Measurements from ENCODE around the gene PTPRD. TPM values are rescaled to one million over a fixed set of nuclear protein-coding genes. Genes with fewer than 3 reads are reported as not detected.
A peak's percentile ranks its signal among the peaks of the same experiment; 100 is the strongest.

The PTPRD gene
- total RNA-seq, 4 donors from 2014 or later, result 85.8 to 169 (median 135) TPM

DNA sequence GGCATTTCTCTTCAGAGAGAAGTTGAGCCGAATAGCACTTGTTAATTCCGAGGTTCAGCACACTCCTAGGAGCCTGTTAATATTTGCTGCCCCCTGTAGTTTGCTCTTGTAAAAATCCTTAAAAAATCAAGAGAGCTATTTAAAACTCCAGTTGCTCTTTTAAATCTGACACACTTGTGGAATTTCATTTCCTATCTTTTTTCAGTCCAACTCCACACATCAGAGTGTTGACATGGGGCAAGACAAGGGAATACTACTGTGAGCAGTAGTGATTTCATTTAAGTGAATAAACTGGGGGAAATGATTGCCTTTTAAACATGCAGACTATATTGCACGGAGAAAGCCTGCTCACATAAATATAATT is 1717.0 kb downstream of the PTPRD start:
- Histone ChIP-seq H3K4me1 (no peaks in the 10 kb centered on the region), H3K4me3 (no peak overlapping the region), H3K27ac (no peak overlapping the region), H3K27me3 (no peaks in the 10 kb centered on the region), H3K36me3 (no peaks in the 10 kb centered on the region), H3K9me3 (no peaks in the 10 kb centered on the region)
- DNase-seq, result no peak
- TF ChIP-seq POLR2A (IDR thresholded peaks at IDR 0.05), result no peak
- TF ChIP-seq, protein P1, sequence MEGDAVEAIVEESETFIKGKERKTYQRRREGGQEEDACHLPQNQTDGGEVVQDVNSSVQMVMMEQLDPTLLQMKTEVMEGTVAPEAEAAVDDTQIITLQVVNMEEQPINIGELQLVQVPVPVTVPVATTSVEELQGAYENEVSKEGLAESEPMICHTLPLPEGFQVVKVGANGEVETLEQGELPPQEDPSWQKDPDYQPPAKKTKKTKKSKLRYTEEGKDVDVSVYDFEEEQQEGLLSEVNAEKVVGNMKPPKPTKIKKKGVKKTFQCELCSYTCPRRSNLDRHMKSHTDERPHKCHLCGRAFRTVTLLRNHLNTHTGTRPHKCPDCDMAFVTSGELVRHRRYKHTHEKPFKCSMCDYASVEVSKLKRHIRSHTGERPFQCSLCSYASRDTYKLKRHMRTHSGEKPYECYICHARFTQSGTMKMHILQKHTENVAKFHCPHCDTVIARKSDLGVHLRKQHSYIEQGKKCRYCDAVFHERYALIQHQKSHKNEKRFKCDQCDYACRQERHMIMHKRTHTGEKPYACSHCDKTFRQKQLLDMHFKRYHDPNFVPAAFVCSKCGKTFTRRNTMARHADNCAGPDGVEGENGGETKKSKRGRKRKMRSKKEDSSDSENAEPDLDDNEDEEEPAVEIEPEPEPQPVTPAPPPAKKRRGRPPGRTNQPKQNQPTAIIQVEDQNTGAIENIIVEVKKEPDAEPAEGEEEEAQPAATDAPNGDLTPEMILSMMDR (IDR thresholded peaks at IDR 0.05), result peak in 4 of 6 experiments; percentile 40 to 80 (median 73)

DNA sequence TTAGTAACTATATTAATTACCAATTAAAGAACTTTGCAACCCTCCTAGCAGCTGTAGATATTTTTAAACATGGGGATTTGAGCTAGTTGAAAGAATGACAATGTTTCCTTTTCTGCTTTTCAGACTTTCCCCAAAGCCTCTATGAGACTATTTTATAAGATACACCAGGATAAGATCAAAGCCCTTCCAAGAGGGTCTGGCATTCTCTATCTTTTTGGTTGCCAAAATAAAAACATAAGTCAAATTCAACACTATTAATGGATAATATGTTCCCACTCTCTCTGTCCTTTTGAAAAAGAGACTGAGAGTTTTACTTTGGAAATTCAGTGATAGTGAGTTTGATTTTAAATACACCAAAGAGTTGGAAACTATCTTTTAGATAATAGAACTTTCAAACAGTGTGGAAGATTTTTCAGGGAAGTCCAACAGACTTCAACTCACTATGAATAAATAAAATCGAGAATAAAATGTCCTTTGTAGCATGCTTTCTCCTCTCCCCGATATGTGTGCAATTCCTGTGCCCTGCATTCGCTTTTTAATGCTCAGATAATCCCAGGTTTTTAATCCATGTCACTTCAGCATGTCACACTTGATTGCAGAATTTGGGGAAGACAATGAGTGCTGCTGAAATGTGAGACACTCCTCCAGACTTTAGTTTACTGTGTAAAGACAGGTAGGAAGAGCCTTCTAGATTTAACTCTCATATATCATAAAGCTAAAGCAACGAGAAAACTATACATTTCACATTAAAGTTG is 1717.5 kb downstream of the PTPRD start:
- Histone ChIP-seq H3K4me3 (no peak overlapping the region), H3K27ac (no peak overlapping the region), H3K27me3 (no peaks in the 10 kb centered on the region), H3K4me1 (no peaks in the 10 kb centered on the region), H3K36me3 (no peaks in the 10 kb centered on the region), H3K9me3 (no peaks in the 10 kb centered on the region)
- no peak for DNase-seq
- TF ChIP-seq, protein P1 (IDR thresholded peaks at IDR 0.05), result no peak
- no peak for TF ChIP-seq POLR2A (IDR thresholded peaks at IDR 0.05)

DNA sequence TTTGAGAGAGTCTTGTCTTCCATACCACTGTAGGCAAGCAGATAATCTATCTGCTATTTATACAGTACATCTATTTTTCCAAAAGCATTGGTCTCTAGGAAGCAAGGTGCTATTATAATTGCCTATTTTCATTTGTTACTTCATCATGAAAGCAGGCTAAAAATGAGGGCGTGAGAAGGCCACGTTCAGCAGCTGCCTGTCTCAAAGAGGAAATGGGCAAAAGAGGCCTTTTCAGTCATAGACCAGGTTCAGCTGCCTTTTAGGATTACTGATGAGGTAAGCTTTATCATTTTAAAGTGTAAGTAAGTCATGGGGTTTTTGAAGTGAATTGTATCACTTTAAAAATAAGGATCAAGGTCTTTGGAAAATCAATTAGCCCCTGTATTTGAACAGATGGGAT is 1722.1 kb downstream of the PTPRD start:
- no peak overlapping the region for H3K27ac ChIP-seq
- H3K36me3 ChIP-seq, result no peaks in the 10 kb centered on the region
- H3K4me1 ChIP-seq, result no peaks in the 10 kb centered on the region
- no peaks in the 10 kb centered on the region for H3K27me3 ChIP-seq
- H3K4me3 ChIP-seq, result no peak overlapping the region
- no peaks in the 10 kb centered on the region for H3K9me3 ChIP-seq
- no peak for DNase-seq
- no peak for TF ChIP-seq POLR2A (IDR thresholded peaks at IDR 0.05)
- TF ChIP-seq, protein P1 (IDR thresholded peaks at IDR 0.05), result no peak

DNA sequence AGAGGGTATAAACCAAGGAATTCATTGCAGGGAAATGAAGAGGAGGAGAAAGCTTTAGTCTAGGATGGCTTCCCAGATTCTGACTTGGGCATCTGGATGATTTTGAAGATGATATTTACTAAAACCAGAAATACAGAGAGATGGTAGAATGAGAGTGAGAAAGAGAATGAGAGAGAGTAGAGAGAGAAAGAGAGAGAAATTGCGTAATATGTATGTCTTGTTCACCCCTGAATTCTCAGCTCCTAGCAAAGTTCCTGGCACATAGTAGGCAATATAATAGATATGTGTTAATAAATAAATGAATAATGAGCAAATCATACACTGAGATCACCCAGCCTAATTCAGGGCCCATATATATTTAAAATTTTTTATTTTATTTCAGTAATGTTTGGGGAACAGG is 1723.7 kb downstream of the PTPRD start:
- H3K27ac ChIP-seq, result peak overlapping the region in 1 of 4 donors; percentile 61
- no peak for TF ChIP-seq POLR2A (IDR thresholded peaks at IDR 0.05)
- TF ChIP-seq, protein P1 (IDR thresholded peaks at IDR 0.05), result no peak
- H3K9me3 ChIP-seq, result no peaks in the 10 kb centered on the region
- H3K4me3 ChIP-seq, result no peak overlapping the region
- no peak for DNase-seq
- no peaks in the 10 kb centered on the region for H3K4me1 ChIP-seq
- H3K36me3 ChIP-seq, result no peaks in the 10 kb centered on the region
- no peaks in the 10 kb centered on the region for H3K27me3 ChIP-seq

DNA sequence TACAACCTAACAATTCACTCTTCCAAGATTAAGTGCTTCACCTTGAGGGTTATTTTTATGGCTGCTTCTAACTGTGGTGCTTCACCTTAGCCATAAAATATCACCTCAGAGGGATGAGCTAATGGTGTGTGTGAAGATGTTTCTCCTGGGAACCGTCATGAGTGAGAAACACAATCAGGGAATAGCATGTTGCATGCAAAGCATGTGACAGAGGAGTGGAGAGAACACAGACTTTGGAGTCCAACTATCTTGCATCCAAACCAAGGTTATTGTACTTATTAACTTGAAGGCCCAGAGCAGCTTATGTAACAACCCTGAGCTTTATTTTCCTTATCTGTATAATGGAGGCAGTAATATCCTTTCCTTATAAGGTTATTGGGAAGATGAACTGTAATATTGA is 1724.2 kb downstream of the PTPRD start:
- no peaks in the 10 kb centered on the region for H3K36me3 ChIP-seq
- peak overlapping the region in 2 of 4 donors; percentile 11 to 61 for H3K27ac ChIP-seq
- no peaks in the 10 kb centered on the region for H3K9me3 ChIP-seq
- H3K4me1 ChIP-seq, result no peaks in the 10 kb centered on the region
- no peaks in the 10 kb centered on the region for H3K27me3 ChIP-seq
- DNase-seq, result peak in 1 of 3 donors; percentile 56
- H3K4me3 ChIP-seq, result no peak overlapping the region
- TF ChIP-seq, protein P1 (IDR thresholded peaks at IDR 0.05), result no peak
- TF ChIP-seq POLR2A (IDR thresholded peaks at IDR 0.05), result no peak

All from Peyer's patch (tissue), 4 donors.